Karpas-422 (cell line): ENCODE results near the gene RGL3. TPM values are rescaled to one million over a fixed set of nuclear protein-coding genes. Genes with fewer than 3 reads are reported as not detected.

Experiments
- DNase-seq: peaks from one replicate; pipeline ENCODE4 v3.0.0-alpha.2; 2015
- H2AFZ ChIP-seq: fragments of 200-600 bp; sonication (generic); 2 replicates; pipeline ENCODE4 v1.6.1; 2014; ENCODE audit warnings: antibody characterized with exemption, low read length, mixed read lengths
- H3K27ac ChIP-seq: fragments of 200-600 bp; sonication (generic); 2 replicates; pipeline ENCODE4 v1.5.1; 2014; ENCODE audit warnings: mild to moderate bottlenecking, low read length, moderate library complexity
- H3K27me3 ChIP-seq: fragments of 200-600 bp; sonication (generic); 2 replicates; pipeline ENCODE4 v1.6.1; 2014; ENCODE audit warnings: low read length, mixed read lengths
- H3K36me3 ChIP-seq: fragments of 200-600 bp; sonication (generic); 2 replicates; pipeline ENCODE4 v1.6.1; 2014; ENCODE audit warnings: low read length, mixed read lengths; ENCODE audit not compliant: insufficient read depth
- H3K4me1 ChIP-seq: fragments of 200-600 bp; sonication (generic); 2 replicates; pipeline ENCODE4 v1.6.1; 2014; ENCODE audit warnings: mild to moderate bottlenecking, low read length, mixed read lengths
- H3K4me2 ChIP-seq: fragments of 200-600 bp; sonication (generic); 2 replicates; pipeline ENCODE4 v1.6.1; 2014; ENCODE audit warnings: low read length, low read depth, mild to moderate bottlenecking; ENCODE audit not compliant: poor library complexity, severe bottlenecking
- H3K4me3 ChIP-seq: fragments of 200-600 bp; sonication (generic); 2 replicates; pipeline ENCODE4 v1.5.1; 2014; ENCODE audit warnings: mild to moderate bottlenecking, antibody characterized with exemption, low read length, mixed read lengths
- H3K79me2 ChIP-seq: fragments of 200-600 bp; sonication (generic); 2 replicates; pipeline ENCODE4 v1.6.1; 2014; ENCODE audit warnings: mild to moderate bottlenecking, low read length, mixed read lengths
- H3K9ac ChIP-seq: fragments of 200-600 bp; sonication (generic); 2 replicates; pipeline ENCODE4 v1.6.0; 2014; ENCODE audit warnings: low read length
- H3K9me2 ChIP-seq: fragments of 200-600 bp; sonication (generic), shearing (Covaris generic); replicated peaks from 2 replicates; pipeline ENCODE4 v1.6.0; 2014; ENCODE audit warnings: mild to moderate bottlenecking, low read length, moderate library complexity; ENCODE audit not compliant: insufficient read depth
- H3K9me3 ChIP-seq: fragments of 300-700, 200-600 bp; sonication (generic); 2 replicates; pipeline ENCODE4 v1.6.1; 2014; ENCODE audit warnings: low read length, mixed read lengths
- H4K20me1 ChIP-seq: fragments of 200-600 bp; sonication (generic); 2 replicates; pipeline ENCODE4 v1.6.1; 2014; ENCODE audit warnings: mild to moderate bottlenecking, antibody characterized with exemption, low read length, low read depth; ENCODE audit not compliant: insufficient read depth
- total RNA-seq: library from RNA; depleted of rRNA; stranded (reverse); fragments of >200 nt; shearing (Covaris generic); gene quantifications from 2 replicates; pipeline ENCODE4 v1.2.3, GENCODE V29; 2014; ENCODE audit warnings: low replicate concordance

Gene RGL3
- total RNA-seq, 1 experiment from 2014 or later, result not detected

DNA sequence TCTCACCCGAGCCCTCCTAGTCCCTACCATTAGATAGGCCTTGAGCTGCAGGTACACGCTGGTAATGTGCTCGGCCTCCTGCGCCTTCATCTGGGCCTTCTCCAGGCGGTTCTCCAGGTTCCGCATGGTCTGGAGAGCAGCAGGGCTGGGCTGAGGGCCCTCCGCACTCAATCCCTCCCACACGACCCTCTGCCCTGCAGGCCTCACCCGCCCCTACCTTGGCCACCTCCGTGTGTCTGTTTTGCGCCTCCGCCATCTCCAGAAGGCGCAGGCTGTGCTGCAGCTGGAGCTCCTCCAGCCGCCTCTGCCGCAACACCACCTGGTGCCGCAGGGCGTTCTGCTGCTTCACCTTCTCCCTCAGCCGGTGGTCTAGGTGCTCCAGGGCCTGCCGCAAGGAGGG, 7.5 kb upstream of the RGL3 start:
- no peak overlapping the region for H3K4me2 ChIP-seq
- H3K9me3 ChIP-seq, result no peaks in the 10 kb centered on the region
- no peaks in the 10 kb centered on the region for H4K20me1 ChIP-seq
- DNase-seq, result no peak
- peaks cover 12% of the 10 kb centered on the region for H3K4me1 ChIP-seq
- no peaks in the 10 kb centered on the region for H3K9me2 ChIP-seq
- H3K36me3 ChIP-seq, result no peaks in the 10 kb centered on the region
- no peaks in the 10 kb centered on the region for H3K27me3 ChIP-seq
- H3K27ac ChIP-seq, result no peak overlapping the region
- no peaks in the 10 kb centered on the region for H3K79me2 ChIP-seq
- H3K4me3 ChIP-seq, result no peak overlapping the region
- no peak overlapping the region for H3K9ac ChIP-seq
- no peak overlapping the region for H2AFZ ChIP-seq

DNA sequence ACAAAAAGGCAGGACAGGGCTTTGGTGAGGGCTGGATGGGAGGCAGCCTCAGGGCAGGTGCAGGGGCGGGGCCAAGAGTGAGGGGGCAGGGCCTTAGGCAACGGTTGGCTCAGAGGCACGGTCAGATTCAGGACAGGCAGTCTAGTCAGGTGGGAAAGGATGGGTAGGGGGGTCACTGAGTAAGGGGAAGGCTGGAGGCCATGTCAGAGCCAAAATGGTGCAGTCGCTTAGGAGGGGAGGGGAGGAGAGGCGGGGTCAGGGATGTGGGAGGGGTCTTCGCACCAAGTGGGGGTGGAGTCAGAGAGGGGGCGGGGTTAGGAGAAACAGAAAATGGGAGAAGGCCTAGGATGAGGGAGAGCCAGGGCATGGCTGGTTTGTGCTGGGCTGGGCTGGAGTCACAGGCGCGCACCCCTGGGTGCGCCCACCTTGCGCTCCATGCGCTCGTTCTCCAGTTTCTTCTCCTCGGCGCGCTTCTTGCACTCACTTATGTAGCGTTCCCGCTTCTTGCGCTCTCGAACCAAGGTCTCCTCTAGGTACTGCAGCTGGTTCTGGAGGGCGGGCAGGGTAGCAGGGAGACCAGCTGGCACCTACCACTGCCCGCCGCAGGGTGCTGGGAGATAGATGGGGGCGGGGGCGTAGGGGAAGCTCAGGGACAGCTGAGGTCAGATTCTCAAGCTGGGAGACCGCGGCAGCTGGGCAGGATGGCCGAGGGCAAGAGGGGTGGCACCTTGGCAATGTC, 6.8 kb upstream of the RGL3 start:
- H2AFZ ChIP-seq, result no peak overlapping the region
- H3K27me3 ChIP-seq, result no peaks in the 10 kb centered on the region
- no peaks in the 10 kb centered on the region for H4K20me1 ChIP-seq
- no peaks in the 10 kb centered on the region for H3K9me2 ChIP-seq
- no peak overlapping the region for H3K9ac ChIP-seq
- H3K4me1 ChIP-seq, result peaks cover 19% of the 10 kb centered on the region
- no peaks in the 10 kb centered on the region for H3K9me3 ChIP-seq
- no peak overlapping the region for H3K27ac ChIP-seq
- DNase-seq, result no peak
- no peaks in the 10 kb centered on the region for H3K79me2 ChIP-seq
- no peak overlapping the region for H3K4me3 ChIP-seq
- no peak overlapping the region for H3K4me2 ChIP-seq
- no peaks in the 10 kb centered on the region for H3K36me3 ChIP-seq

DNA sequence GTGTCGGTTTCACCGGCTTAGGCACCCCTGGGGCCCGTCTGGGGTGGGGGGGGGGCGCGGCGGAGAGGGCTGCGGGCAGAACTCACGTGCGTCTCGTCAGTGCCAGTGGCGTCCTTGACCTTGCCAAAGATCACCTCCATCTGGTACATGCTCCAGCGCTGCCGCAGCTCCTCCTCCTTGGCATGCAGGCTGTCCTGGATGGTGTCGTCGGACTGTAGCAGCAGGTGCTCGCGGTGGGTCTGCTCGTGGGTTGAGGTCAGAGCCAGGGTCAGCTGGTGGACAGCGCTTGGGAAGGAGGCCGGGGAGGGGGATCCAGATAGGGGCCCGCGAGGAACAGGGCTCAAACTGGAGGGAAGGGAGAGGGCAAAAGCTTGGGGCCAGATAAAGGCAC, 4.7 kb upstream of the RGL3 start:
- Histone ChIP-seq H3K27me3 (no peaks in the 10 kb centered on the region), H3K9me2 (no peaks in the 10 kb centered on the region), H3K27ac (no peak overlapping the region), H3K36me3 (no peaks in the 10 kb centered on the region), H3K9me3 (no peaks in the 10 kb centered on the region), H3K4me2 (no peak overlapping the region), H3K4me1 (peaks cover 26% of the 10 kb centered on the region), H2AFZ (no peak overlapping the region), H3K9ac (no peak overlapping the region), H3K4me3 (no peak overlapping the region), H4K20me1 (no peaks in the 10 kb centered on the region), H3K79me2 (no peaks in the 10 kb centered on the region)
- no peak for DNase-seq

DNA sequence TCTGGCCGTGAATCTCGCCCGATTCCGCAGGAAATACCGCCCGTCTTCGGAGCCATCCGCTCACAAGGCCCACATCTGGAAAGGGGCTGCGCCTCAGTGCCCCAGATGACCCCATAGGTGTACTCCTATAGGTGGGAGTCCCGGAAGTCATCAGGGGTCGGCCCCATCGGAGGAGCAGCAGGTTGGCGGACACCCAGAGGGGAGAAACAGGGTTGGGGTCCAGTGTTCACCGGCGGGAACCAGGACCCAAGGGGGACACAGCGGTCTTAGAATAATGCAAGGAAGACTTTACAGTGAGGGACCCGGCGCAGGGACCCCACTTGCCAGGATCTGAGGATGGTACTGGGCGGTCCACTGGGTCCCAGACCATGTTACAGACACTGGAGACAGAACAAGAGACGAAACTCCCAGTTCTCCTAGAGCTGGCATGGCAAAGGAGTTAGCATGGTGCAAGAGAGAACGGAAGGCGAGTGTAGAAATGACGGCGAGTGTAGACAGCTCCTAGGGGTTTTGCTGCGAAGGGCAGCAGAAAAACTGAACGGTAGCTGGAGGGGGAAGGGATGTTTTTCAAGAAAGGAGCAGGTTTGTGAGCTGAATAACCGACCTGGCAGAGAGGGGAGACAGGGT, 4.2 kb upstream of the RGL3 start:
- no peaks in the 10 kb centered on the region for H3K9me3 ChIP-seq
- H3K9ac ChIP-seq, result no peak overlapping the region
- no peak overlapping the region for H2AFZ ChIP-seq
- H3K4me3 ChIP-seq, result no peak overlapping the region
- H3K36me3 ChIP-seq, result no peaks in the 10 kb centered on the region
- DNase-seq, result no peak
- no peaks in the 10 kb centered on the region for H3K9me2 ChIP-seq
- H3K4me2 ChIP-seq, result peak overlapping the region; percentile 52
- H3K79me2 ChIP-seq, result no peaks in the 10 kb centered on the region
- H4K20me1 ChIP-seq, result no peaks in the 10 kb centered on the region
- H3K4me1 ChIP-seq, result peaks cover 26% of the 10 kb centered on the region
- no peaks in the 10 kb centered on the region for H3K27me3 ChIP-seq
- no peak overlapping the region for H3K27ac ChIP-seq

DNA sequence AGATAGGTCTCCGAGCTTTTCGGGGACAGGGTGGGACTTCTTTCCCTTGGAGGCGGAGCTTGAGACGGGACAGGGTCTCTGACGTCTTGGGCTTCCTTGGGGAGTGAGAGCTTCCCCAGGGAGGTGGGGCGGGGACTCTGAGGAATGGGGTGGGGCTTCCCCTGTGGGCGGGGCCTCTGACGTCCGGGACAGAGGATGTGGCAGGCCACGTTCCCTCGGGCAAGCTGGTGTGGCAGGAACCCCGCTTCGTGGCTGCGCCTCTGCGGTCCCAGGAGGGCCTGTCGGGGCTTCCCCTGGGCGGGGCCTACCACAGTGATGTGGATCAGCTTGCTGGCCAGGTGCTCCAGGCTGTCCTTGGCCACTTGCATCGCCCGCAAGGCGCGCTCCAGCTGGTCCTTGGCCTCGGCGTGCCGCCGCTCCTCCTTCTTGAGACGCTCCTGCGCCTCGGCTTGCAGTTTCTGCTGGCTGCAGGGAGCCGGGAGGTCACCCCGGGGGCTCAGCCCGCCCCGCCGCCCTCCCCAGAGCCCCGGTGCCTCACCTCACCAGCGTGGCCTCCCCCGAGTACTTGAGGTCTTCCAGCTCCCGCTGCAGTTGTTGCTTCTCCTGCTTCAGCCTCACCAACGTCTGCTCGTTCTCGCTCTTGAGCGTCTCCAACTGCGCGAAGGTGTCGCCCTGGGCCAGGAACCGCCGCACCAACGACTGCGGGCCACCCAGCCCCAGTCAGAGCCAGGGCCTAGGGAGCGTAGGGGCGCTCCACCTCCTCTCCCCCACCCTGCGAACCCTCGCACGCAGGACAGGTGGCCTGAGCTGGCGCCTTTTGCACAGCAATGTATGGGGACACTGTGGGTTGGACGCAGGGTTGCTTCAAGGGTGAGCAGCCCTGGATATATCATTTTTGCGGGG, 3.3 kb upstream of the RGL3 start:
- no peak overlapping the region for H3K27ac ChIP-seq
- H2AFZ ChIP-seq, result no peak overlapping the region; the same call in 1 of the 2 replicates
- 0 out of 2 replicates have a peak overlapping the region, but pooled peaks have one; percentile 10 for H3K9ac ChIP-seq
- no peaks in the 10 kb centered on the region for H3K79me2 ChIP-seq
- peak overlapping the region; percentile 52 for H3K4me2 ChIP-seq
- no peaks in the 10 kb centered on the region for H4K20me1 ChIP-seq
- H3K4me1 ChIP-seq, result peaks cover 26% of the 10 kb centered on the region
- H3K27me3 ChIP-seq, result no peaks in the 10 kb centered on the region
- no peaks in the 10 kb centered on the region for H3K36me3 ChIP-seq
- no peaks in the 10 kb centered on the region for H3K9me2 ChIP-seq
- H3K9me3 ChIP-seq, result no peaks in the 10 kb centered on the region
- DNase-seq, result peak; percentile 87
- peak overlapping the region; percentile 20; the same call in 1 of the 2 replicates for H3K4me3 ChIP-seq

DNA sequence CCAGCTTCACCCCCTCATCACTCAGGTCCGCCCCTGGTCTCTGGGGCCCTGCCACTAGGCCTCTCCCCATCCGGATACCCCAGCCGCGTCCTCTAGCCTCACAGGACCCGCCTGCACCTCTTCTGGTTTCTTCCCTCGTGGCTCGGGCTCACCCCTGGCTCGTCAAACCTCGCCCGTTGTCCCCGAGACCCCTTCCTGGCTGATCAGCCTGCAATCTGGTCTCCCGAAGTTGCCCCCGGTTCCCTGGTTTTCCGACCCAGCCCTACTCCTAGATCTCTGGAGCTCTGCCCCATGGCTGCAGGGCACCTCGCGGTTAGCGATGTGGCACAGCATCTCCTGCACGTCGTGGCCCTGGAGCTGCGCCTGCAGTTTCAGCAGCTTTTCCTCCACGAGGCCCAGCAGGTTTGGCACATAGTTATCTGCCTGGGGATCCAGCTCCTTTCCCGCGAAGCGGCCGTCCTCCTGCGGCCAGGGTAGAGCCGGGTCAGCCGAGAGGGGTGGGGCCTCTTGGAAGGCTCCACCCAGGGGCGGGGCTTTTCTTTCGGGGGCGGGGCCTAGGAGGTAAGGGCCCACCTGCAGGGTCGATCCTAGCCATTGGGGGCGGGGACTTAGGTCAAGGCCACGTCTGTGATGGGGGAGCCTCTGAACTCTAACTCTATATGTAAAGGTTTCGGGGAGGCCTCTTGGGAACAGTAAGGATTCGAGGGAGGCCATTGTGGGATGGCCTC, 2.4 kb upstream of the RGL3 start:
- Histone ChIP-seq H3K27me3 (no peaks in the 10 kb centered on the region), H4K20me1 (no peaks in the 10 kb centered on the region), H3K27ac (no peak overlapping the region), H3K79me2 (no peaks in the 10 kb centered on the region), H3K9me2 (no peaks in the 10 kb centered on the region), H3K4me3 (no peak overlapping the region; the same call in 1 of the 2 replicates), H3K36me3 (no peaks in the 10 kb centered on the region), H3K4me2 (peak overlapping the region; percentile 39), H3K9me3 (no peaks in the 10 kb centered on the region), H2AFZ (no peak overlapping the region), H3K4me1 (peaks cover 26% of the 10 kb centered on the region), H3K9ac (peak overlapping the region; percentile 45; the same call in 1 of the 2 replicates)
- peak; percentile 78 for DNase-seq

DNA sequence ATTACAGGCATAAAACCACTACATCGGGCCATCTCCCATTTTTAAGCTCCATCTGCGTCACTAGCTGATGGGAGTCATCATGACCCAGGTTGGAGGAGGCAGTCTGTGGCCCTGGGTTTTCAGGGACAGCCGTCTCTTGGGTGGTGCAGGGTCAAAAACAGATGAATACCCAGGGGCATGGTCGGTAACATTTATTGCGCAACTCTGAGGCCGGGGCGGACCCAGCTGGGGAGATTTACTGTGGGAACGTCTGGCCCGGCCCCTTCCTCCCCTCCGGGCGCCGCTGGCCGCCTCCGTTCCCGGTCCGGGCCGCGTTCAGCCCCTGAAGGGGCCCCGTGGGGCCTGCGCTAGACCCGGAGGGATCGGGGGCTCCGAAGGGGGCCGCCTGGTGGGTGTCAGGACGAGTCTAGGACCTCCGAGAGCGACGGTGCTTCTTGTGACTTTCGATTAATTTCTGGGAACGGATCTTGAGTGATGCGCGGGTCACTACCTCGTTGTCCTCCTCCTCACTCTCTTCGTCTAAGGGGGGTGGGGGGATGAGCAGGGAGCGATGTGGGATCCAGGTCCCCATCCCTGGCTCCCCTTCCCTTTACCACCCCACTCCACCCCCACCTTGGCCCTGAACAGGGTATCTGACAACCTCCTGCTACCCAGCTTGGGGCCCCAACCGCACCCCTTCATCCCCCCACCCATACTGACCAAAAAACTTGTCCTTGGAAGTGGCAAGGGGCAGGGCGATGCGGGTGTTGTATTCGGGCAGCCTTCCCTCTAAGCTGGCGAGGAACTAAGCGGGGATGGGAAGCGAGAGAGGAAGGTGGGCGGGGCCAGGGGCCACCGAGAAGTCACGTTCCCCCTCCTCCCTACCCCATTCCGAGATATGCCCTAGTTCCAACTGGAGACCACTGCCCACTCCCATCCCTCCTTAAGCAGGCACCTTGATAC, 1.6 kb upstream of the RGL3 start:
- Histone ChIP-seq H3K4me3 (peak overlapping the region; percentile 32; the same call in 1 of the 2 replicates), H3K4me1 (peaks cover 26% of the 10 kb centered on the region), H3K27me3 (no peaks in the 10 kb centered on the region), H3K27ac (no peak overlapping the region), H3K4me2 (peak overlapping the region; percentile 39), H3K79me2 (no peaks in the 10 kb centered on the region), H3K9ac (peak overlapping the region; percentile 45), H3K9me2 (no peaks in the 10 kb centered on the region), H2AFZ (no peak overlapping the region), H3K9me3 (no peaks in the 10 kb centered on the region), H4K20me1 (no peaks in the 10 kb centered on the region), H3K36me3 (no peaks in the 10 kb centered on the region)
- no peak for DNase-seq
